Vagina (tissue), 2 donors: ENCODE measurements around the gene ELF1. TPM values are rescaled to one million over a fixed set of nuclear protein-coding genes. Genes with fewer than 3 reads are reported as not detected.

Source experiments
- DNase-seq, 2 donors: peaks; one replicate each; pipeline ENCODE4 v3.0.0-alpha.2; 2017; ENCODE audit errors: extremely low spot score in 2 of 2
- H3K27ac ChIP-seq: fragments of 200-600 bp; sonication (generic); one replicate; pipeline ENCODE4 v1.5.1; 2019
- H3K27me3 ChIP-seq: fragments of 200-600 bp; sonication (generic); one replicate; pipeline ENCODE4 v1.5.1; 2019
- H3K36me3 ChIP-seq, 2 donors: fragments of 200-600 bp; sonication (generic); one replicate each; pipeline ENCODE4 v1.5.1; 2017 to 2019
- H3K4me1 ChIP-seq: fragments of 200-600 bp; sonication (generic); one replicate; pipeline ENCODE4 v1.5.1; 2019
- H3K4me3 ChIP-seq, 2 donors: fragments of 200-600 bp; sonication (generic); 1 replicate in 1 of 2; 2 replicates in 1 of 2; pipeline ENCODE4 v1.5.1; 2016 to 2019
- H3K9me3 ChIP-seq: fragments of 200-600 bp; sonication (generic); one replicate; pipeline ENCODE4 v1.5.1; 2019
- CTCF ChIP-seq, 3 experiments: fragments of 450-650 bp in 2 of 3; fragments of 200-600 bp in 1 of 3; sonication (generic) in 1 of 3; IDR thresholded peaks; one replicate each; pipeline ENCODE4 v1.5.1; 2017 to 2019; ENCODE audit warnings: antibody characterized with exemption in 3 of 3, mild to moderate bottlenecking in 2 of 3, moderate library complexity in 2 of 3
- POLR2A ChIP-seq, 2 donors: fragments of 450-650 bp; IDR thresholded peaks; one replicate each; pipeline ENCODE4 v1.6.1; 2017; ENCODE audit warnings: antibody characterized with exemption in 2 of 2, mild to moderate bottlenecking in 2 of 2, moderate library complexity in 2 of 2
- POLR2AphosphoS5 ChIP-seq, 2 donors: sonication (generic); formaldehyde crosslinking; IDR thresholded peaks; one replicate each; pipeline ENCODE4 v1.9.0; 2017; ENCODE audit warnings: antibody characterized with exemption in 2 of 2, mild to moderate bottlenecking in 2 of 2, low read depth in 1 of 2; ENCODE audit not compliant: insufficient read depth in 1 of 2
- intact Hi-C: fragments of 100-400 bp; cut with DNase I; formaldehyde crosslinking; loops from one replicate; pipeline ENCODE4 v1.15.1; 2023
- total RNA-seq: library from RNA; depleted of rRNA; stranded (reverse); fragments of >200 nt; gene quantifications from one replicate; pipeline ENCODE4 v1.2.3, GENCODE V29; 2016

The ELF1 gene
- total RNA-seq, 1 donor from 2014 or later: 101 TPM

- Histone ChIP-seq H3K9me3 (no peaks in the 10 kb centered on the region), H3K27ac (no peak overlapping the region), H3K36me3 (no peaks in the 10 kb centered on the region), H3K4me3 (no peak overlapping the region), H3K4me1 (peaks cover 53% of the 10 kb centered on the region), H3K27me3 (no peaks in the 10 kb centered on the region)
- DNase-seq: no peak
- intact Hi-C loops: no loop called here
- TF ChIP-seq POLR2A (IDR thresholded peaks at IDR 0.05) (no peak), POLR2AphosphoS5 (IDR thresholded peaks at IDR 0.05; ENCODE audit: insufficient read depth in 1 of 2, low read depth in 1 of 2) (no peak), CTCF (IDR thresholded peaks at IDR 0.05) (no peak)
These were observed 6.6 kb downstream of the ELF1 start for GRCh38 chr13:41012536-41012935.

GRCh38 chr13:41011382-41011956 lies 7.6 kb downstream of the ELF1 start:
- Histone ChIP-seq H3K36me3 (no peaks in the 10 kb centered on the region), H3K27ac (no peak overlapping the region), H3K27me3 (no peaks in the 10 kb centered on the region), H3K9me3 (no peaks in the 10 kb centered on the region), H3K4me3 (no peak overlapping the region), H3K4me1 (peaks cover 59% of the 10 kb centered on the region)
- TF ChIP-seq CTCF (IDR thresholded peaks at IDR 0.05): no peak
- no peak for TF ChIP-seq POLR2A (IDR thresholded peaks at IDR 0.05)
- TF ChIP-seq POLR2AphosphoS5 (IDR thresholded peaks at IDR 0.05; ENCODE audit: insufficient read depth in 1 of 2, low read depth in 1 of 2): no peak
- intact Hi-C loops: no loop called here
- DNase-seq: no peak

- no peaks in the 10 kb centered on the region for H3K27me3 ChIP-seq
- no peak overlapping the region for H3K4me3 ChIP-seq
- H3K4me1 ChIP-seq: peaks cover 57% of the 10 kb centered on the region
- H3K9me3 ChIP-seq: no peaks in the 10 kb centered on the region
- intact Hi-C loops: no loop called here
- TF ChIP-seq POLR2A (IDR thresholded peaks at IDR 0.05): no peak
- no peaks in the 10 kb centered on the region for H3K36me3 ChIP-seq
- H3K27ac ChIP-seq: no peak overlapping the region
- DNase-seq: no peak
These were observed 10.7 kb downstream of the ELF1 start for GRCh38 chr13:41008349-41008980.

- H3K4me3 ChIP-seq: no peak overlapping the region
- no peaks in the 10 kb centered on the region for H3K36me3 ChIP-seq
- no peak for DNase-seq
- H3K27me3 ChIP-seq: no peaks in the 10 kb centered on the region
- intact Hi-C loops: no loop called here
- H3K4me1 ChIP-seq: peaks cover 60% of the 10 kb centered on the region
- no peak overlapping the region for H3K27ac ChIP-seq
- H3K9me3 ChIP-seq: no peaks in the 10 kb centered on the region
- TF ChIP-seq CTCF (IDR thresholded peaks at IDR 0.05) (no peak), POLR2AphosphoS5 (IDR thresholded peaks at IDR 0.05; ENCODE audit: insufficient read depth in 1 of 2, low read depth in 1 of 2) (no peak), POLR2A (IDR thresholded peaks at IDR 0.05) (no peak)
These were observed 11.4 kb downstream of the ELF1 start for GRCh38 chr13:41007744-41008128.

- H3K36me3 ChIP-seq: no peaks in the 10 kb centered on the region
- no peaks in the 10 kb centered on the region for H3K9me3 ChIP-seq
- H3K27me3 ChIP-seq: no peaks in the 10 kb centered on the region
- intact Hi-C loops: no loop called here
- TF ChIP-seq POLR2A (IDR thresholded peaks at IDR 0.05) (no peak), CTCF (IDR thresholded peaks at IDR 0.05) (no peak), POLR2AphosphoS5 (IDR thresholded peaks at IDR 0.05; ENCODE audit: insufficient read depth in 1 of 2, low read depth in 1 of 2) (no peak)
- H3K4me1 ChIP-seq: peaks cover 65% of the 10 kb centered on the region
- no peak overlapping the region for H3K4me3 ChIP-seq
- H3K27ac ChIP-seq: no peak overlapping the region
- no peak for DNase-seq
These were observed 12.0 kb downstream of the ELF1 start for GRCh38 chr13:41006978-41007743.
